K562 (cell line): ENCODE data around the gene PPP1R12C. TPM values are rescaled to one million over a fixed set of nuclear protein-coding genes. Genes with fewer than 3 reads are reported as not detected.

ENCODE experiments used
- ARID1B ChIP-seq: fragments of 450-650 bp; IDR thresholded peaks from 2 replicates; pipeline ENCODE4 v1.6.1; 2016; ENCODE audit warnings: antibody characterized with exemption, mild to moderate bottlenecking, inconsistent platforms
- CBFA2T3 ChIP-seq: fragments of 450-650 bp; IDR thresholded peaks from 2 replicates; pipeline ENCODE4 v1.6.1; 2017
- CREB5 ChIP-seq: fragments of 250-450 bp; sonication (Bioruptor Pico); IDR thresholded peaks from 2 replicates; pipeline ENCODE4 v1.5.0; 2020; ENCODE audit warnings: mild to moderate bottlenecking
- GATAD2B ChIP-seq: fragments of 450-650 bp; IDR thresholded peaks from 2 replicates; pipeline ENCODE4 v1.6.1; 2017; ENCODE audit warnings: mild to moderate bottlenecking, borderline replicate concordance
- KLF6 ChIP-seq: fragments of 250-450 bp; sonication (Bioruptor Pico); IDR thresholded peaks from 2 replicates; pipeline ENCODE4 v1.4.0; 2020; ENCODE audit warnings: mild to moderate bottlenecking, moderate library complexity, borderline replicate concordance
- LEF1 ChIP-seq: fragments of 450-650 bp; IDR thresholded peaks from 2 replicates; pipeline ENCODE4 v1.6.1; 2016; ENCODE audit warnings: mild to moderate bottlenecking
- MIER1 ChIP-seq: fragments of 450-650 bp; IDR thresholded peaks from 2 replicates; pipeline ENCODE4 v1.6.1; 2016; ENCODE audit warnings: antibody characterized with exemption, mild to moderate bottlenecking, low read depth
- NFXL1 ChIP-seq: fragments of 450-650 bp; formaldehyde crosslinking; IDR thresholded peaks from 2 replicates; pipeline ENCODE4 v1.4.0; 2021; ENCODE audit warnings: mild to moderate bottlenecking
- PREB ChIP-seq: sonication (generic); formaldehyde crosslinking; IDR thresholded peaks from 2 replicates; pipeline ENCODE4 v1.8.1; 2023; ENCODE audit warnings: mild to moderate bottlenecking, missing genetic modification reagents
- RB1 ChIP-seq: fragments of 450-650 bp; IDR thresholded peaks from 2 replicates; pipeline ENCODE4 v1.6.1; 2017; ENCODE audit warnings: low read depth, mild to moderate bottlenecking
- RFX7 ChIP-seq: fragments of 250-450 bp; sonication (Bioruptor Pico); IDR thresholded peaks from 2 replicates; pipeline ENCODE4 v1.5.1; 2021; ENCODE audit warnings: mild to moderate bottlenecking
- SMARCE1 ChIP-seq: fragments of 450-650 bp; IDR thresholded peaks from 2 replicates; pipeline ENCODE4 v1.7.1; 2016; ENCODE audit warnings: mild to moderate bottlenecking
- SNIP1 ChIP-seq: fragments of 450-650 bp; IDR thresholded peaks from 2 replicates; pipeline ENCODE4 v1.7.1; 2017; ENCODE audit warnings: low read depth, mild to moderate bottlenecking
- TFAM ChIP-seq: fragments of 250-450 bp; sonication (Bioruptor Pico); conservative IDR thresholded peaks from 2 replicates; pipeline ENCODE4 v1.5.0; 2021; ENCODE audit warnings: mild to moderate bottlenecking, moderate library complexity
- ZBTB5 ChIP-seq: fragments of 450-650 bp; IDR thresholded peaks from 2 replicates; pipeline ENCODE4 v1.6.1; 2017; ENCODE audit warnings: antibody characterized with exemption
- ZEB2 ChIP-seq: fragments of 450-650 bp; IDR thresholded peaks from 2 replicates; pipeline ENCODE4 v1.6.1; 2016
- ZNF740 ChIP-seq, 3 experiments: fragments of 200-800 bp in 1 of 3; sonication (Bioruptor generic) in 1 of 3; sonication (generic) in 1 of 3; formaldehyde crosslinking in 1 of 3; IDR thresholded peaks; 2 replicates each; pipeline versions ENCODE4 v1.6.1 to v1.8.0; 2016 to 2022; ENCODE audit warnings: mild to moderate bottlenecking in 2 of 3, missing compliant biosample characterization in 2 of 3, missing genetic modification characterization in 2 of 3, missing genetic modification reagents in 1 of 3
- polyA plus RNA-seq, 8 experiments: library from polyadenylated mRNA; depleted of rRNA in 4 of 8; stranded (reverse) in 5 of 8; unstranded in 3 of 8; fragments of >200 nt; fragmentation: Nextera tagmentation in 2 of 8; fragmentation: Illumina TruSeq in 1 of 8; extraction: Ambion mirVana in 2 of 8; extraction: Trizol in 1 of 8; gene quantifications; 2 replicates each; pipeline versions ENCODE4 v1.2.1 to v1.2.3, GENCODE V29; 2011 to 2014; ENCODE audit warnings: inconsistent platforms in 1 of 8, missing spikeins in 1 of 8
- total RNA-seq, 7 experiments: library from RNA; depleted of rRNA in 6 of 7; stranded (reverse); fragments of >200 nt in 6 of 7; fragmentation: Illumina TruSeq in 2 of 7; extraction: Trizol in 2 of 7; gene quantifications; 2 replicates each; pipeline versions ENCODE4 v1.2.1 to v1.2.3, GENCODE V29; 2011 to 2021; ENCODE audit warnings: low replicate concordance in 1 of 7

PPP1R12C gene
- total and polyA plus RNA-seq, 9 of the 15 experiments (the other 6 are each of a cell fraction or from before 2014, with no cell fraction given) = 1.8 to 136 (median 33.7) TPM

GRCh38 chr19:55146078-55146704 is 28.8 kb upstream of the PPP1R12C start (continued):
- TF ChIP-seq SNIP1 = no peak
- peak; percentile 46; the same call in 1 of the 2 replicates for TF ChIP-seq MIER1
- no peak for TF ChIP-seq NFXL1 (CRISPR knock-in tag)
- TF ChIP-seq SMARCE1 = 0 out of 2 replicates have a peak, but pooled peaks have one; percentile 35
- no peak for TF ChIP-seq ZNF740 (CRISPR knock-in tag; IDR thresholded peaks at IDR 0.05)
- TF ChIP-seq ZNF740 (tag; IDR thresholded peaks at IDR 0.05) = peak in 1 of 2 experiments; percentile 47; a peak in 2 of 4 replicates
- peak; percentile 59 for TF ChIP-seq RB1
- peak; percentile 68 for TF ChIP-seq CBFA2T3
- no peak for TF ChIP-seq ZBTB5
- no peak; the same call in 1 of the 2 replicates for TF ChIP-seq KLF6 (CRISPR knock-in tag)
- no peak for TF ChIP-seq PREB (CRISPR knock-in tag)
- no peak for TF ChIP-seq RFX7
- TF ChIP-seq CREB5 (CRISPR knock-in tag) = no peak
- TF ChIP-seq ARID1B = peak; percentile 43; the same call in 1 of the 2 replicates
- TF ChIP-seq LEF1 = peak; percentile 59; the same call in 1 of the 2 replicates
- no peak for TF ChIP-seq TFAM (CRISPR knock-in tag)
- no peak; the same call in 1 of the 2 replicates for TF ChIP-seq GATAD2B
- TF ChIP-seq ZEB2 = peak; percentile 26; the same call in 1 of the 2 replicates
- TF ChIP-seq, all 486 proteins: peak for 80
